ENCODE measurements around the gene TMEM174. TPM values are rescaled to one million over a fixed set of nuclear protein-coding genes. Genes with fewer than 3 reads are reported as not detected.
"Not testable (repeated sequence)": the region's sequence is repeated elsewhere in the genome, so short reads cannot be mapped to it uniquely, and the experiment has no call there.

The TMEM174 gene
- total and polyA plus RNA-seq, 5 experiments from 2014 or later: not detected

- Mint-ChIP-seq H3K27ac (no peak overlapping the region), H3K4me1 (peaks cover 2 to 8% (median 6%) of the 10 kb centered on the region in 4 donors), H3K4me3 (no peak overlapping the region), H3K9me3 (peaks cover 5 to 28% (median 16%) of the 10 kb centered on the region in 9 donors), H3K36me3 (peaks cover 8 to 21% (median 10%) of the 10 kb centered on the region in 3 donors), H3K27me3 (peaks cover 55 to 92% (median 68%) of the 10 kb centered on the region in 5 donors)
- POLR2A ChIA-PET: interaction anchor here (0.6 kb wide), 1 partner anchor 967 kb away, joined by 3 read pairs; no protein-coding TSS in a partner anchor
- ATAC-seq: no peak
- DNase-seq: no peak
Observed at GRCh38 chr5:73204332-73204731, 31.3 kb downstream of the TMEM174 start.

DNA sequence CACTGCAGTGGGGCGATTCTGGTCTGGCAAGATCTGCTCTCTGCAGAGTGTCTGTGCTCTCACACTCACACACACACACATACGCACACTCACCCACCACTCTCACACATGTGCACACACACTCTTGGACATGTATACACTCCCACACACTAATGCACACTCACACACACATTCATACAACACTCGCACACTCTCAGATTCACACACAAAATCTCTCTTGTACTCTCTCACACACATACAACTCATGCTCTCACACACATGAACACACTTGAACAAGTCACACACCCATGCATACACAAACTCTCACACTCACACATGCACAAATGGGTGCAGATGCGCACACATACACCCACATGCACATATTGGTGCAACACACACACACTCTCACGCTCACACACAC lies 31.7 kb downstream of the TMEM174 start:
- POLR2A ChIA-PET: no interaction called here
- peaks cover 2 to 8% (median 6%) of the 10 kb centered on the region in 4 donors for H3K4me1 Mint-ChIP-seq
- H3K36me3 Mint-ChIP-seq: peaks cover 11 to 25% (median 12%) of the 10 kb centered on the region in 3 donors
- H3K4me3 Mint-ChIP-seq: no peak overlapping the region
- peak overlapping the region in 2 of 10 donors; percentile 18 to 44 for H3K27ac Mint-ChIP-seq
- ATAC-seq (no peak), DNase-seq (no peak)
- peaks cover 8 to 32% (median 20%) of the 10 kb centered on the region in 9 donors for H3K9me3 Mint-ChIP-seq
- H3K27me3 Mint-ChIP-seq: peaks cover 55 to 92% (median 69%) of the 10 kb centered on the region in 5 donors

GRCh38 chr5:73205305-73205704 lies 32.3 kb downstream of the TMEM174 start:
- no peak overlapping the region for H3K4me3 Mint-ChIP-seq
- POLR2A ChIA-PET: no interaction called here
- peaks cover 2 to 8% (median 6%) of the 10 kb centered on the region in 4 donors for H3K4me1 Mint-ChIP-seq
- no peak for DNase-seq
- peaks cover 11 to 31% (median 17%) of the 10 kb centered on the region in 3 donors for H3K36me3 Mint-ChIP-seq
- H3K9me3 Mint-ChIP-seq: peaks cover 12 to 37% (median 26%) of the 10 kb centered on the region in 9 donors
- peaks cover 59 to 92% (median 72%) of the 10 kb centered on the region in 5 donors for H3K27me3 Mint-ChIP-seq
- no peak for ATAC-seq
- no peak overlapping the region for H3K27ac Mint-ChIP-seq

- H3K4me1 Mint-ChIP-seq, POLR2A ChIA-PET, H3K27ac Mint-ChIP-seq, DNase-seq, ATAC-seq, H3K4me3 Mint-ChIP-seq: not testable (repeated sequence)
- H3K36me3 Mint-ChIP-seq: peaks cover 11 to 39% (median 17%) of the 10 kb centered on the region in 3 donors
- H3K27me3 Mint-ChIP-seq: peaks cover 62 to 92% (median 80%) of the 10 kb centered on the region in 5 donors
- peaks cover 12 to 51% (median 27%) of the 10 kb centered on the region in 9 donors for H3K9me3 Mint-ChIP-seq
Observed at GRCh38 chr5:73207239-73207638, 34.2 kb downstream of the TMEM174 start.

DNA sequence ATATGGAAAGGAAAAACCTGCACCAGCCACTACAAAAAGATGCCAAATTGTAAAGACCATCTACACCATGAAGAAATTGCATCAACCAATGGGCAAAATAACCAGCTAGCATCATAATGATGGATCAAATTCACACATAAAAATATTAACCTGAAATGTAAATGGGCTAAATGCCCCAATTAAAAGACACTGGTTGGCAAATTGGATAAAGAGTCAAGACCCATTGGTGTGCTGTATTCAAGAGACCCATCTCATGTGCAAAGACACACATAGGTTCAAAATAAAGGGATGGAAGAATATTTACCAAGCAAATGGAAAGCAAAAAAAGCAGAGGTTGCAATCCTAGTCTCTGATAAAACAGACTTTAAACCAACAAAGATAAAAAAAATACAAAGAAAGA lies 36.1 kb downstream of the TMEM174 start:
- H3K4me3 Mint-ChIP-seq, DNase-seq, H3K27ac Mint-ChIP-seq, H3K4me1 Mint-ChIP-seq, ATAC-seq, POLR2A ChIA-PET: not testable (repeated sequence)
- peaks cover 11 to 39% (median 17%) of the 10 kb centered on the region in 3 donors for H3K36me3 Mint-ChIP-seq
- H3K27me3 Mint-ChIP-seq: peaks cover 65 to 95% (median 84%) of the 10 kb centered on the region in 5 donors
- peaks cover 13 to 53% (median 27%) of the 10 kb centered on the region in 9 donors for H3K9me3 Mint-ChIP-seq

- ATAC-seq, H3K4me1 Mint-ChIP-seq, H3K27ac Mint-ChIP-seq, DNase-seq, POLR2A ChIA-PET: not testable (repeated sequence)
- H3K4me3 Mint-ChIP-seq: peak overlapping the region in 1 of 10 donors; percentile 30
- H3K27me3 Mint-ChIP-seq: peaks cover 71 to 96% (median 83%) of the 10 kb centered on the region in 5 donors
- H3K9me3 Mint-ChIP-seq: peaks cover 13 to 43% (median 27%) of the 10 kb centered on the region in 9 donors
- peaks cover 11 to 27% (median 15%) of the 10 kb centered on the region in 3 donors for H3K36me3 Mint-ChIP-seq
Observed at GRCh38 chr5:73212693-73213092, 39.7 kb downstream of the TMEM174 start.

DNA sequence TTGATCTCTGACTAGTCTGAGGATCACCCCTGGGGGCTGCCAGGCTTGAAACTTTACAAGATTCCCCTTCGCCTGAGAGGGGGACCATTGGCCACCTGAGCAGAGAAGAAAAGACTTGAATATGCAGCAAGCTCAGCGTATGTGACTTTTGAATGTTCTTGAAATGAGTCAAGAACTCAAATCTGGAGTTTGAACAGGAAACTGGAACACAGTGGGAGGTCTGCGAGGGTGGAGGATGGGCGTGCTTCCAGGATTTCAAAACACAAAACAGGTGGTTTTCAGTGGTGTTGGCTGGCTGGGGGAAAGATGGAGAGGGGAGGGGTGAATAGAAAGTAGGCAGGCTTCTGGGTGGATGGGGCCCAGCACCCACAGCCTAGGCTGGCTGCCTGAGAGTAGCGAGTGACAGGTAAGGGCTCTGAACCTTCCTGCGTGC lies 40.6 kb downstream of the TMEM174 start:
- peaks cover 3 to 9% (median 8%) of the 10 kb centered on the region in 4 donors for H3K4me1 Mint-ChIP-seq
- DNase-seq: no peak
- H3K27ac Mint-ChIP-seq: peak overlapping the region in 1 of 10 donors; percentile 48
- POLR2A ChIA-PET: no interaction called here
- H3K36me3 Mint-ChIP-seq: peaks cover 8 to 18% (median 14%) of the 10 kb centered on the region in 3 donors
- no peak overlapping the region for H3K4me3 Mint-ChIP-seq
- H3K27me3 Mint-ChIP-seq: peaks cover 70 to 96% (median 81%) of the 10 kb centered on the region in 5 donors
- no peak for ATAC-seq
- H3K9me3 Mint-ChIP-seq: peaks cover 8 to 35% (median 18%) of the 10 kb centered on the region in 9 donors

DNA sequence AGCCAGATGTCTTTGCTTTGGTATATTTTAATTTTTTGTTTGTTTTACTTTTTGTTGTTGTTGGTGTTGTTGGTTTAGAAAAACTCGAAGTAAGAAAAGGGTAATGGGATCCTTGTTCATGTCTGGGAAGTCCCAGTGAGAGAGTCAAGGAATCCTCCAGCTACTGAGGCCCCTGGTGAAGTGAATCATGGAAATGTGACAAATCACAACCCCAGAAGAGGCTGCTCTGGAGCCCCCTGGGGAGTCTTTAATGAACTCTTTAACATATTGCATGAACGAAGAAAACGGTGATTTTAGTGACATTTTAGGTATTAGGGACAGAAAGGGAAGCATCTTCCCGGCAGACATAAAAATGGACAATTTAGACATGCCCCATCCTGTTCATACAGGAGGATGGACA lies 41.3 kb downstream of the TMEM174 start:
- POLR2A ChIA-PET: no interaction called here
- ATAC-seq (no peak), DNase-seq (no peak)
- peaks cover 65 to 95% (median 76%) of the 10 kb centered on the region in 5 donors for H3K27me3 Mint-ChIP-seq
- peaks cover 3 to 18% (median 7%) of the 10 kb centered on the region in 3 donors for H3K36me3 Mint-ChIP-seq
- H3K4me3 Mint-ChIP-seq: peak overlapping the region in 1 of 10 donors; percentile 30
- H3K27ac Mint-ChIP-seq: peak overlapping the region in 1 of 10 donors; percentile 36
- H3K4me1 Mint-ChIP-seq: peaks cover 3 to 9% (median 8%) of the 10 kb centered on the region in 4 donors
- H3K9me3 Mint-ChIP-seq: peaks cover 8 to 31% (median 11%) of the 10 kb centered on the region in 9 donors

DNA sequence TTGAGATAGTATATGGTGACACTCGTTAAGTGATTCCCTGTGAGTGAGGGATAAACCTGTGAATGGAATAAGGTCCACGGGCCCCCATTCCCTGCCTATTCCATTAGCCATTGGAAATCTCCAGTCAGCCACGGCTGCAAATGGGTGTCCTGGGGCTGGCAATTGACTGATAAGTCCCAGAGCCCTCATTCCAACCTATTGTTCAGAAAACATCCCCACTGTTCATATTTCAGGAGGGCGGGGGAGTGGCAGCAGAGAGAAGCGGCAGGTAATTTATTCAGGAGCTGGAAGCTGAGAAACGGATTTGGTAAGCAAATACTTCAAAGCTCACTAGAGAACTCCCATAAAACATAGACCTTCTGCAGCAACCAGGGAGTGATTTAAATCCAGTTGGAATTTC lies 42.0 kb downstream of the TMEM174 start:
- no peak for DNase-seq
- Mint-ChIP-seq H3K27me3 (peaks cover 61 to 88% (median 70%) of the 10 kb centered on the region in 5 donors), H3K4me1 (peaks cover 3 to 9% (median 8%) of the 10 kb centered on the region in 4 donors), H3K9me3 (peaks cover 2 to 25% (median 6%) of the 10 kb centered on the region in 9 donors), H3K36me3 (peaks cover 0 to 11% (median 2%) of the 10 kb centered on the region in 3 donors), H3K27ac (no peak overlapping the region), H3K4me3 (peak overlapping the region in 6 of 10 donors; percentile 46 to 76 (median 62))
- POLR2A ChIA-PET: no interaction called here
- ATAC-seq: no peak

DNA sequence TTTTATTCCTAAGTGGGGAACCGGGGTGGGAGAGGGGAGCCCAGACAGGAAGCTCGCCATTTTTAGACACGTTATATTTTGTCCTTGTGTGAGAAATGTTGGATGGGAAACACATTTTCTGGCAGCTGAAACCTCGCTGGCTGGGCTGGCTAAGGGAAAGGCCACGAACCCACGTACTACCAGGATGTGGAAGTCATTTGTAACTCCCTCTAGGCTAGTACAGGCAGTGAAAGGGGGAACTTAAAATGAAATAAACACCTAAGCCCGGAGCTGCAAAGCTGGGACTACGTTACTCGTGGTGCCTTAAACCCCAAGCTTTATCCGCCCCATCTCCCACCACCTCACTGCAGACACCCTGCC lies 42.5 kb downstream of the TMEM174 start:
- DNase-seq: no peak
- ATAC-seq: peak in 1 of 2 donors; percentile 41
- POLR2A ChIA-PET: no interaction called here
- H3K9me3 Mint-ChIP-seq: peaks cover 0 to 21% (median 3%) of the 10 kb centered on the region in 9 donors
- H3K36me3 Mint-ChIP-seq: peaks cover 0 to 7% (median 0%) of the 10 kb centered on the region in 3 donors
- H3K4me1 Mint-ChIP-seq: peaks cover 3 to 9% (median 8%) of the 10 kb centered on the region in 4 donors
- H3K4me3 Mint-ChIP-seq: peak overlapping the region; percentile 40 to 83 (median 60)
- H3K27me3 Mint-ChIP-seq: peaks cover 57 to 88% (median 69%) of the 10 kb centered on the region in 5 donors
- H3K27ac Mint-ChIP-seq: no peak overlapping the region

DNA sequence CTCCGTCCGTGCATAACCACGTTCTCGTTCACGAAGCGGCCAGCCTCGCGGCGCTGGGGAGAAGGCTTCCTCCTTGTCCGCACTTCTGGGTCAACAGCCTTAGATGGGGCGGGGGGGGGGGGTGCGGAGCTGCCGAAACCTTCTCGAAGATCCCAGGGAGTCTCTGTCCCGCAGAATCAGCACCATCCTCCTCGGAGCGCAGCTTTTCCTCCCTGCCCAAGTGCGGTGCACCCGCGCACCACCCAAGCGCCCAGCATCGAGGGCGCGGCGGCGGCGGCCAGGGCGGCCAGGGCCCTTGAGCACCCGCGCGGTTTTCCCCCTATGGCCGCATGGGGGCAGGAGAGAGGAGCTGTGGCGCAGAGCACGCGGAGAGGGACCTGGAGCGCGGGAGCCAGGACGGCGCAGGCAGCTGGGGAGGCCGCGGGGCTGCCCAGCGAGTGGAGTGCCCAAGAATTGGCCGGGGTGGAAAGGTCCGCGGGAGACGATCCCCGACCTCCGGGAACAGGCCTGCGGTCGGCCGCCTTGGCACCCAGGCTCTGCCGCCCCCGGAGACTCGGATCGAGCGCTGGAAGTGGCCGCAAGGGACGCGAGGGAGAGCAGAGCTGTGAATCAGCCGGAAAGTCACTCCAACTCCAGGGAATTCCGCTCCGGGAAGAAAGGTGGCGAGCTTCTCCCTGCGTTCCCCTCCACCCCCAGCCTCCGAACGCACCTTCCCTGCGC lies 43.1 kb downstream of the TMEM174 start:
- DNase-seq (peak; percentile 33 to 79 (median 53)), ATAC-seq (peak; percentile 88 to 98)
- POLR2A ChIA-PET: no interaction called here
- Mint-ChIP-seq H3K4me3 (peak overlapping the region; percentile 40 to 83 (median 64)), H3K9me3 (peaks cover 0 to 17% (median 0%) of the 10 kb centered on the region in 9 donors), H3K36me3 (peaks cover 0 to 7% (median 0%) of the 10 kb centered on the region in 3 donors), H3K4me1 (peaks cover 3 to 9% (median 8%) of the 10 kb centered on the region in 4 donors), H3K27ac (no peak overlapping the region), H3K27me3 (peaks cover 52 to 88% (median 70%) of the 10 kb centered on the region in 5 donors)

DNA sequence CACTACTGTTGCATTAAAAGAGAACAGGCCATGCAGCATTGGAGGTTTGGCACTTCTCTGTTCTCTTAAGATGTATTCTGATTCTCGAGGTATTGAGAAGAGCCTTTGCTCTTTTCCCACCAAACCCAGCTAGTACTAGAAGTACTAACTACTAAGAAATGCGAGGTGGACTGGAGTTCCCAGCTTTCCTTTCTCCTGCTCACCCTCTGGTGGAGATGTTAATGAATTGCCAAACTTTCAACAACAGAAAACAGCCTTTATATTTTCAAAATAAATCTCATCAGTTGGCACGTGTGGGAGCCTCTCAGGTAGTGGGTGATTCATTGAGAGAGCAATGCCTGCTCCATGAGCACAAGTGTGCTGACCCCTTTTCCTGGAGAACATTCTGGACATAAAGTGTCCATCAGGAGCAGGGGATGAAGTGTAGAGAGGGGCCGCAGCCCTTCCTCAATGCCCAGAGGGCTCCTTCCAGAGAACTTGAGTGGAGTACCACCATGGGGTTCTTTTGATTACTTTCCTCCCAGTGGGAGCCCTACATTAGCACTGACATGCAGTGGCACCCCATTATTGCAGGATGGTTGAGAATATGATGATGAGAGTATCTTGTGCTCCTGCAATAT lies 45.7 kb downstream of the TMEM174 start:
- H3K27me3 Mint-ChIP-seq: peaks cover 40 to 85% (median 62%) of the 10 kb centered on the region in 5 donors
- no peak overlapping the region for H3K27ac Mint-ChIP-seq
- no peak overlapping the region for H3K4me3 Mint-ChIP-seq
- POLR2A ChIA-PET: no interaction called here
- H3K36me3 Mint-ChIP-seq: no peaks in the 10 kb centered on the region
- peaks cover 0 to 6% (median 0%) of the 10 kb centered on the region in 9 donors for H3K9me3 Mint-ChIP-seq
- no peak for ATAC-seq
- DNase-seq: no peak
- H3K4me1 Mint-ChIP-seq: peaks cover 3 to 9% (median 8%) of the 10 kb centered on the region in 4 donors

Measured in naive thymus-derived CD8-positive, alpha-beta T cell (primary cell).